T-helper 2 cell treated with Interferon-gamma antibody and Interleukin-4, amounts not matched to agents 5 μg/mL and 100 μg/mL, for 36 hours (primary cell): Measurements from ENCODE around the gene FREM1.

ENCODE experiments used
- DNase-seq: peaks from one replicate; pipeline ENCODE4 v3.0.0; 2021; ENCODE audit warnings: low spot score
- H3K27ac Mint-ChIP-seq: one replicate; pipeline ENCODE4 v1.8.0; 2021; ENCODE audit warnings: mild to moderate bottlenecking, mixed read lengths
- H3K27me3 Mint-ChIP-seq: one replicate; pipeline ENCODE4 v1.8.0; 2021; ENCODE audit warnings: low read depth, mixed read lengths
- H3K36me3 Mint-ChIP-seq: one replicate; pipeline ENCODE4 v1.8.0; 2021; ENCODE audit warnings: low read depth, mixed read lengths
- H3K4me1 Mint-ChIP-seq: one replicate; pipeline ENCODE4 v1.8.0; 2021; ENCODE audit warnings: low read depth, mixed read lengths
- H3K4me3 Mint-ChIP-seq: one replicate; pipeline ENCODE4 v1.8.0; 2022; ENCODE audit warnings: mild to moderate bottlenecking, moderate library complexity, mixed read lengths
- H3K9me3 Mint-ChIP-seq: one replicate; pipeline ENCODE4 v1.8.0; 2021; ENCODE audit warnings: mixed read lengths

The FREM1 gene

GRCh38 chr9:14882090-14882489 lies 28.1 kb downstream of the FREM1 start:
- no peaks in the 10 kb centered on the region for H3K27me3 Mint-ChIP-seq
- H3K4me1 Mint-ChIP-seq: no peaks in the 10 kb centered on the region
- no peak for DNase-seq
- H3K4me3 Mint-ChIP-seq: no peak overlapping the region
- no peaks in the 10 kb centered on the region for H3K9me3 Mint-ChIP-seq
- no peaks in the 10 kb centered on the region for H3K36me3 Mint-ChIP-seq
- H3K27ac Mint-ChIP-seq: no peak overlapping the region

DNA sequence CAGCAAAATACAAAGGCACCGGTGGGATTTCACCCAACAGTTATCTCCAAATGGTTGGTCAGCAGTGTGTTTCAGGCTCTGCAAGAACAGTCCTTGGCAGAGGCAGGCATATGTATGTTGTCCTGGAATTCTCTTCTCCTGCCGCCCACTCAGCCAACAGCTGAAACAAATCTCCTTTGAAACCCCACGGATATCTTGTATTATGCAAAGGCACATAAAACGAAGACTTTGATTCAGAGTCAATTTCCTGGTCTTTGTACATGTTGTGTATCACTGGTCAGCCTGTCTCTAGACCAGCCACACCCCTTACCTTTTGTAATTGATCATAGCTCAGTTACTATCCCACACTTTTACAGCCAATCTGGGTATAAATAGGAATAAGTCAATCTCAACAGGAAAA lies 29.2 kb downstream of the FREM1 start:
- no peaks in the 10 kb centered on the region for H3K4me1 Mint-ChIP-seq
- no peaks in the 10 kb centered on the region for H3K9me3 Mint-ChIP-seq
- no peaks in the 10 kb centered on the region for H3K27me3 Mint-ChIP-seq
- DNase-seq: no peak
- no peaks in the 10 kb centered on the region for H3K36me3 Mint-ChIP-seq
- no peak overlapping the region for H3K4me3 Mint-ChIP-seq
- H3K27ac Mint-ChIP-seq: no peak overlapping the region

GRCh38 chr9:14870090-14870489 lies 40.1 kb downstream of the FREM1 start:
- Mint-ChIP-seq H3K27me3 (no peaks in the 10 kb centered on the region), H3K36me3 (no peaks in the 10 kb centered on the region), H3K4me1 (no peaks in the 10 kb centered on the region), H3K27ac (no peak overlapping the region), H3K9me3 (no peaks in the 10 kb centered on the region), H3K4me3 (no peak overlapping the region)
- no peak for DNase-seq

DNA sequence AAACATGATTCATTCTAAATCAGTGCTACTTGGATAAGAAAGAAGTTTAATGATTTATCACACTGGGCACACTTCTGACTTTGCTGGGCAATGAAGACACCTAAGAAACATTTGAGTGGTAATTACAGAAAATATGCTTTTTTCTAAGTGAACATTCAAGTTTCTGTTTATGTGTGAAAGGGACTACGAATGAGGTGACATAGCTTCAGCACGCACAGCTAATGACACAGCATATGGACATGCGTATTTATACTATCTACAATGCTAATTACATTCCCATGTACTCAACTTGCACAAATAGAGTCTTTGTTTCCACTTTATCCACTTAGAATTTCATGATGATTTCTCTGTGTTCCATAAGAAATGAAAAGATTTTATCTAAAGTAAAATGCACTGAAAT lies 40.6 kb downstream of the FREM1 start:
- DNase-seq: no peak
- Mint-ChIP-seq H3K27ac (no peak overlapping the region), H3K36me3 (no peaks in the 10 kb centered on the region), H3K4me3 (no peak overlapping the region), H3K27me3 (no peaks in the 10 kb centered on the region), H3K9me3 (no peaks in the 10 kb centered on the region), H3K4me1 (no peaks in the 10 kb centered on the region)

GRCh38 chr9:14868772-14869583 lies 41.2 kb downstream of the FREM1 start:
- DNase-seq: no peak
- Mint-ChIP-seq H3K27ac (no peak overlapping the region), H3K4me1 (no peaks in the 10 kb centered on the region), H3K9me3 (no peaks in the 10 kb centered on the region), H3K36me3 (no peaks in the 10 kb centered on the region), H3K4me3 (no peak overlapping the region), H3K27me3 (no peaks in the 10 kb centered on the region)

GRCh38 chr9:14868418-14868771 lies 41.8 kb downstream of the FREM1 start:
- no peaks in the 10 kb centered on the region for H3K9me3 Mint-ChIP-seq
- DNase-seq: no peak
- H3K27ac Mint-ChIP-seq: no peak overlapping the region
- H3K27me3 Mint-ChIP-seq: no peaks in the 10 kb centered on the region
- no peaks in the 10 kb centered on the region for H3K36me3 Mint-ChIP-seq
- H3K4me1 Mint-ChIP-seq: no peaks in the 10 kb centered on the region
- no peak overlapping the region for H3K4me3 Mint-ChIP-seq

- Mint-ChIP-seq H3K27ac (no peak overlapping the region), H3K4me3 (no peak overlapping the region), H3K27me3 (no peaks in the 10 kb centered on the region), H3K4me1 (no peaks in the 10 kb centered on the region), H3K9me3 (no peaks in the 10 kb centered on the region), H3K36me3 (no peaks in the 10 kb centered on the region)
- no peak for DNase-seq
These were observed 44.0 kb downstream of the FREM1 start for GRCh38 chr9:14866200-14866749.

DNA sequence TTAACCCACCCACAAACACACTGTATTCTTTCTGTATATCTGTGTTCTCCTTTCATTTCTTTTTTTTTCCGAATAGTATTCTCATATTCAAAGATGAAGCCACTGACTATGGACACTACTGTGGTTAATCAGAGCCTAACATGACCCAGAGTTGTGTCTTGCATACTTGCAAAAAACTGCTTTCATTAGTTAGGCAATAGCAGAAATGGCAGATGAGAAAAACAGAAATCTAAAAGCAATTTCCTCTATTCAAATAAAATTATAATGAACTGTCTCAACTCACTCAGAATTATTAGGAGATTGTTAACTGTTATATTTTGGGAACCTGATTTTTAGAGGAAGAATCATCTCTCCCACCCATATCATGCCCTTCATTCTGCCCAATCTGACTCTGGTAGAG lies 45.9 kb downstream of the FREM1 start:
- DNase-seq: no peak

DNA sequence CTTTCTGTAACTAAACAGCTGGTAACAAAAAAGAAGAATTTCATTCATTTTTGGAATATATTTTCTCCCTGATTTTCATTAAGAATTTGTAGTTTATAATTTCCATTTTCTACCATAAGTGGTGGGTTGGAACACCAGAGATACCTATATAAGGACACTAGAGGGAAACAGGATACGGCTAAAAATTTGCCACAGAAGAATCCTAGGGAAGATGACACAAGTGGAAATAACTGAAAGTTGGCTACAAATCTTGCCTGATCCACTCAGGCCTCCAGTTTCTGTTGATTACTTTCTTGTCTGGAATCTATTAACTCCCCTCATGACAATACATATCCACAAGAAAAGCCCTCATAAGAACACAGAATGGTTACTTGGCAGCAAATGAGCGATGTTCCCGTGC lies 46.8 kb downstream of the FREM1 start:
- Mint-ChIP-seq H3K27ac (no peak overlapping the region), H3K4me3 (no peak overlapping the region), H3K36me3 (no peaks in the 10 kb centered on the region), H3K27me3 (no peaks in the 10 kb centered on the region), H3K4me1 (no peaks in the 10 kb centered on the region), H3K9me3 (no peaks in the 10 kb centered on the region)
- DNase-seq: no peak

More for the DNA sequence above, 45.9 kb downstream of the FREM1 start:
- Mint-ChIP-seq H3K4me3 (no peak overlapping the region), H3K4me1 (no peaks in the 10 kb centered on the region), H3K9me3 (no peaks in the 10 kb centered on the region), H3K36me3 (no peaks in the 10 kb centered on the region), H3K27me3 (no peaks in the 10 kb centered on the region), H3K27ac (no peak overlapping the region)

DNA sequence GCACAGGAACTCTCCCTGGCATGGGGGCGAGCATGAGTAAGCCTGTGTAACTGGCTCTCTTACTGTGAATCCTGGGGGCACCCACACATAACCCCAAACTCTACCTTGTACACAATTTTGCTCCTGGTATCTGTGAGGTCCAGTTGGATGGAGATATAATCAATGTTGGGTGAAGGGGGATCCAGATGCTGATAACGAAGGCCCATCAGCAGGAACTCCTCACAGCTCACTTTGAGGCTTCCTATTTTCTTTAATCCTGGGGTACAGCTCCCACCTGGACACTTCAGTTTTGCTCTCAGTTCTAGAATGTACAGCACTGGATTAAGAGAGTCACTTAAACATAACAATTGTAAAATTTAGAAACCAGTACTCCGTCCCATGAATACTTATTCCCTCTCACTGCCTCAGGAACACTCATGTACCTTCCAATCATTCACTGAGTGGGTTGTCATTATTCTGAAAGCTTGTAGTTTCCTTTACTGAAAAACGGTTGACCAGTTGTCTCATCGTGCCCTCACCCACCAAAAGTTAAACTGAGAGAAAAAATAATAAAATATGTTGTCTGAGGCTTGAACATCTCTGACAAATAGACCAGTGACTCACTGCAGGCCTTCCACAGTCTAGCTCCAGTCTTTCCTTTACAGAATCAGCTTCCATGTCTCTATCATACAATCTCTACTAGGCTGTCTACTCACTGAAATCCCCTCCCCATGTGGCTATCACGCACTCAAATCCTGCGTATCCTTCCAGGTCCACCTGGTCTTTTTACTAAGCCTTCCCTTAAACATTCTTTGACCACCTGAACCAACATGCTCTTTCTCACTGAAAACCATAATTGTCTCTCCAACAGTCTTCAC lies 52.6 kb downstream of the FREM1 start:
- Mint-ChIP-seq H3K4me3 (no peak overlapping the region), H3K4me1 (no peaks in the 10 kb centered on the region), H3K27ac (no peak overlapping the region), H3K27me3 (no peaks in the 10 kb centered on the region), H3K9me3 (no peaks in the 10 kb centered on the region), H3K36me3 (no peaks in the 10 kb centered on the region)
- no peak for DNase-seq

DNA sequence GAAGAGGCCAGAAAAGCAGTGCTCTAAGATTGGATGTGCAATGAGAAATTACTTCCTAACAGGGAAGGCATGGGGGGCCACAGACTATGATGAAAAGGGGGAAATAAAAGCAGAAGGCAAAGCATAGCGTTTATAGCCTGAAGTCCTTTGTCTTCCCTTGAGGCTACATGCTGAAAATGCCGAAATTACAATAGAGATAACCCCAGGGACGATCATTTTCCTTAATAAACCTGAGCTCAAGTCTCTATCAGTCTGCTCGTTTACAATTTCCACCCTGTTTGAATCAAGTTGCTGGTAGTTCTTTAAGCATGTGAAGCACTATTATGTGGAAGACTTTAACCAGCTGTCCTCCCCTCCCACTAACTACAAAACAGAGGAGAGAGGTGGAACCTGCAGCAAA lies 60.4 kb downstream of the FREM1 start:
- no peak for DNase-seq
- H3K27me3 Mint-ChIP-seq: peaks cover 6% of the 10 kb centered on the region
- no peak overlapping the region for H3K27ac Mint-ChIP-seq
- H3K9me3 Mint-ChIP-seq: no peaks in the 10 kb centered on the region
- H3K36me3 Mint-ChIP-seq: no peaks in the 10 kb centered on the region
- H3K4me1 Mint-ChIP-seq: no peaks in the 10 kb centered on the region
- no peak overlapping the region for H3K4me3 Mint-ChIP-seq

DNA sequence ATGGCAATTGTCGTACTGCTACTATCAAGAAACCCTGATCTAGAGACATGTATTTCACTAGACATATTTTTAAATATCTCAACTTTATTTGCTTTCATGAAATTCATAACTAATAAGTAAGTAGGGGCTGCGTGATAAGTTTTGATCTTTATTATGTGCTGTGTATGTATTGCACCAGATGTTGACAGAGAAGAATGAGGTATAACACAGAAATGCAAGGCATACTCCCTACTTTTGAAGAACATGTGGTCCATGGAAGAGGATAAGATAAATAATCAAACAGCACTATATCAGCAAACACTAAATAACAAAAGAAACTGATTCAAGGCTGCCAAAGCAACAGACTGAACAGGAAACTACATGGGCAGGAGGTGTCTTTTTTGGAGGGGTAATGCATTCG lies 60.9 kb downstream of the FREM1 start:
- DNase-seq: no peak
- no peak overlapping the region for H3K27ac Mint-ChIP-seq
- H3K36me3 Mint-ChIP-seq: no peaks in the 10 kb centered on the region
- H3K9me3 Mint-ChIP-seq: no peaks in the 10 kb centered on the region
- no peaks in the 10 kb centered on the region for H3K4me1 Mint-ChIP-seq
- H3K27me3 Mint-ChIP-seq: peaks cover 6% of the 10 kb centered on the region
- no peak overlapping the region for H3K4me3 Mint-ChIP-seq

- Mint-ChIP-seq H3K36me3 (no peaks in the 10 kb centered on the region), H3K27ac (no peak overlapping the region), H3K4me1 (no peaks in the 10 kb centered on the region), H3K9me3 (no peaks in the 10 kb centered on the region), H3K4me3 (no peak overlapping the region), H3K27me3 (peaks cover 6% of the 10 kb centered on the region)
- DNase-seq: peak; percentile 40
These were observed 63.3 kb downstream of the FREM1 start for GRCh38 chr9:14846871-14847311.

- H3K36me3 Mint-ChIP-seq: no peaks in the 10 kb centered on the region
- H3K27ac Mint-ChIP-seq: no peak overlapping the region
- no peak overlapping the region for H3K4me3 Mint-ChIP-seq
- no peaks in the 10 kb centered on the region for H3K4me1 Mint-ChIP-seq
- no peaks in the 10 kb centered on the region for H3K9me3 Mint-ChIP-seq
- no peak for DNase-seq
- H3K27me3 Mint-ChIP-seq: peaks cover 3% of the 10 kb centered on the region
These were observed 67.1 kb downstream of the FREM1 start for GRCh38 chr9:14843163-14843562.
